ENCODE data around the gene RIMKLB.

Gene RIMKLB

DNA sequence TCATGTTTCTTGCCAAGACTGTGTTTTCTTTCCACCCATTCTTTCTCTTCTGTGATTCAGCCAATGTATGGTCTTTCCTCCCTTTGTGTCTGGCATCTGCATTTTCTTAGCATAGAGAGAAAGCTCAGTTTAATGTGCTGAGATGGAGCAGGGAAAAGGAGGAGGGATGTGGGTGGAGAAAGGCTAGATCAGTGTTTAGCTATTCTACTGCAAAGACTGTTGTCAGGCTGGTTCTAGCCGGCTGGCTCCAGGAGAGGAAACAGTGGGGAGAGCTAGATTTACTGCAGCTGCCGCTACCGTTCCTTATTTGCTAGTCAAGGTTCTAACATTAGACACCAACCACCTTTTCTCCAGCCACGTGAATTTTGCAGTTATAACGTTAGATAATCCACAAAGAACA lies 5.2 kb upstream of the RIMKLB start:
- Histone ChIP-seq H3K9me3 (ENCODE audit: control insufficient read depth in 2 of 2, low read length in 2 of 2) (no peaks in the 10 kb centered on the region), H3K4me3 (ENCODE audit: low read length in 2 of 2) (peak overlapping the region in 1 of 2 donors; percentile 8), H3K27ac (ENCODE audit: low read length) (peak overlapping the region; percentile 83), H3K36me3 (ENCODE audit: control insufficient read depth in 2 of 2, insufficient read depth in 2 of 2, low read length in 2 of 2) (no peaks in the 10 kb centered on the region), H3K4me1 (ENCODE audit: control insufficient read depth, insufficient read depth, low read length) (peaks cover 14% of the 10 kb centered on the region), H3K9ac (ENCODE audit: low read length in 2 of 2) (peak overlapping the region; percentile 41 to 68), H3K27me3 (ENCODE audit: control insufficient read depth in 1 of 2, insufficient read depth in 2 of 2, low read length in 2 of 2) (no peaks in the 10 kb centered on the region)

DNA sequence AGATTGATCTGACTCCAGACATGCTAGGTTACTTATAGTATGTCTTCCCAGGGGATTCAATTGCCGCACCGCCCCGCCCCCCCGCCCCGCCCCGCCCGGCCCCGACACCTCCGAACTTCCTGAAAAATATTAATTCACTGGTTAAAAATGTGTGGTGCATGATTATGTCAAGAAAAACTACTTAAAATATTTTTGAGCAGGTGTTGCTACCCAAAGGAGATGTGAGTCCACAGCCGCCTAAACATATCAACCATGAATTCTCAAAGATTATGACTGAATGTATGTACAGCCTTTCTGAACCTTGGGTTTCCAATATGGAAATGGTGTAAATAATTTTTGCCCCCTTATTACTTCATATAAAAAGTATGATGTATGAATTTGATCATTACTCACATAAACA lies 2.7 kb upstream of the RIMKLB start:
- H3K27ac ChIP-seq (ENCODE audit: low read length) = no peak overlapping the region
- no peaks in the 10 kb centered on the region for H3K36me3 ChIP-seq (ENCODE audit: control insufficient read depth in 2 of 2, insufficient read depth in 2 of 2, low read length in 2 of 2)
- H3K9me3 ChIP-seq (ENCODE audit: control insufficient read depth in 2 of 2, low read length in 2 of 2) = no peaks in the 10 kb centered on the region
- no peak overlapping the region for H3K9ac ChIP-seq (ENCODE audit: low read length in 2 of 2)
- no peak overlapping the region for H3K4me3 ChIP-seq (ENCODE audit: low read length in 2 of 2)
- peaks cover 10% of the 10 kb centered on the region for H3K4me1 ChIP-seq (ENCODE audit: control insufficient read depth, insufficient read depth, low read length)
- H3K27me3 ChIP-seq (ENCODE audit: control insufficient read depth in 1 of 2, insufficient read depth in 2 of 2, low read length in 2 of 2) = no peaks in the 10 kb centered on the region

DNA sequence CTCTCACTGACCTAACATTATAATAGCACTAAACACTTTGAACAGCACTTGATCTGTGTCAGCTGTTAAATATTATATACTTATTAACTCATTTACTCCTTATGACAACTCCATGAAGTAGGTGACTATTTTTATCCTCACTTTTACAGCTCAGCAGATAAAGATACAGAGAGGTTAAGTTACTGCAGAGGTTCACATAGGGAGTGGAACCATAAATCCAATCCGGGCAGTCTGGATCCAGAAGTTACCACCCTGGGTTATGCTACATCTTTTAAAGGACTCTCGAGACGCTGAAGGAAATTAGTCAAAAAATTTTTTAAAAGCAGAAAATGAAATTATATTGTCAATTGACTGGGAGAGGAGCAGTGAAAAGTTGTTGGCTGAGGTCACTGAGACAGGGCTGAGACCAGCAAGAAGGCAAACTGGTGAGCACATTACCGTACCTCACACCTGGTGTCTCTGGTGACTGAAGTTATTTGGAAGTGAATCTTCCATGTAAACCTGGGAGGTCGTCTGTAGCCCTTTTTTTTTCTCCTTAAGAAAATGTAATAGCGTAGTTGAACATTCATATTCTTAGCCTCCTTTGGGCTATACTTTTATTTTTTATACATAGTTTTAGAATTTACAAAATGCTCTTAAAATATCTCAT lies 1.2 kb upstream of the RIMKLB start:
- Histone ChIP-seq H3K27ac (ENCODE audit: low read length) (peak overlapping the region; percentile 93), H3K4me3 (ENCODE audit: low read length in 2 of 2) (peak overlapping the region; percentile 81 to 86), H3K9me3 (ENCODE audit: control insufficient read depth in 2 of 2, low read length in 2 of 2) (no peaks in the 10 kb centered on the region), H3K4me1 (ENCODE audit: control insufficient read depth, insufficient read depth, low read length) (peaks cover 13% of the 10 kb centered on the region), H3K9ac (ENCODE audit: low read length in 2 of 2) (peak overlapping the region; percentile 88 to 90), H3K36me3 (ENCODE audit: control insufficient read depth in 2 of 2, insufficient read depth in 2 of 2, low read length in 2 of 2) (no peaks in the 10 kb centered on the region), H3K27me3 (ENCODE audit: control insufficient read depth in 1 of 2, insufficient read depth in 2 of 2, low read length in 2 of 2) (no peaks in the 10 kb centered on the region)

DNA sequence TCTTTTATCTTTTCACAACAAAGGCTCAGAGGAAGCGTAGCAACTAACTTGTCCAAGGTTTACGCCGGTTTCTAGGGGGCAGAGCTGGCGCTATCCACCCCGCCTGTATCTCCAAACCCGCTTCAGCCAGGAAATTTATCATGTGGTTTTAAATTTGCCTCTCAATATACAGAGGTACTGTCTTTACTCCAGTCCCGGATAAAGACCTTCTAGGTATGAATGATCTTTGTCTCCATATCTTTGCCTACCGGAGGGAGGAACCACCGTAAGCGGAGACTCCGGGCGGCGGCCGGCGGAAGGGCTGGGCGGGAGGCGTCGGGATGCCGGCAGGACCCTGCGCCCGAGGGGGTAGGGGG lies 693 bp upstream of the RIMKLB start:
- no peaks in the 10 kb centered on the region for H3K9me3 ChIP-seq (ENCODE audit: control insufficient read depth in 2 of 2, low read length in 2 of 2)
- H3K9ac ChIP-seq (ENCODE audit: low read length in 2 of 2) = peak overlapping the region; percentile 88 to 90
- no peaks in the 10 kb centered on the region for H3K27me3 ChIP-seq (ENCODE audit: control insufficient read depth in 1 of 2, insufficient read depth in 2 of 2, low read length in 2 of 2)
- peak overlapping the region; percentile 81 to 86 for H3K4me3 ChIP-seq (ENCODE audit: low read length in 2 of 2)
- peaks cover 13% of the 10 kb centered on the region for H3K4me1 ChIP-seq (ENCODE audit: control insufficient read depth, insufficient read depth, low read length)
- H3K27ac ChIP-seq (ENCODE audit: low read length) = peak overlapping the region; percentile 93
- H3K36me3 ChIP-seq (ENCODE audit: control insufficient read depth in 2 of 2, insufficient read depth in 2 of 2, low read length in 2 of 2) = no peaks in the 10 kb centered on the region

DNA sequence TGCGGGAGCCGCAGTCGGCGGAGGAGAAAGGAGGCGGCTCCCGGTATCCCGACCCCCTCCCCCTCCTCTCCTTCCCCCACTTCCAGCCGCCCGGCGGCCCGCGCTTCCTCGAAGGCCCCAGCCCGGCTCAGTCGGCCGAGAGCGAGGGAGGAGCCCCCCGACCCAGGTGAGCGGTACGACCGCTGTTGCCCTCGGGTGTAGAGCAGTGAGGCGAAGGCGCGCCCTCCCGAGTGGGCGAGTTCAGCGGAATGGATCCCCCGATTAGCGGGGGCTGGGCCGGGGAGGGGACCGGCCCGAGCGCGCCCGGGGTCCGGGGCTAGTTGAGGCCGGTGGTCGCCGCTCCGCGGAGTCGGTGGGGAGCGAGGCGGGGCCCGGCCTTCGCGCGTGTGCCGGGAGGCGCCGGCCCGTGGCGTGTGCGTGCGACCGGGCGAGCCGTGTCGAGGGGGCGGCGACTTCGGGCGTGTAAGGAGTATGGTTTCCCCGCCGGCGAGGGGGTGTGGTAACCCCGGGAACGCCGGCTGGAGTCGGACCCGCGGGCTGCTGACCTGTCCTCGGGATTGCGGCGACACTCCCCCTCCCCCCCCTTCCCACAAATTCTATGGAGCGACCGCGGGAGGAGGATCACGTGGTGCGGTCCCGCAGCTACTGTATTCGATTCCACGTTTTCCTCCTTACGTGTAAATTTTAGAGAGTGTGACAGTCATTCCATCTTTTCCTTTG lies 501 bp downstream of the RIMKLB start:
- Histone ChIP-seq H3K36me3 (ENCODE audit: control insufficient read depth in 2 of 2, insufficient read depth in 2 of 2, low read length in 2 of 2) (no peaks in the 10 kb centered on the region), H3K27ac (ENCODE audit: low read length) (peak overlapping the region; percentile 88), H3K9me3 (ENCODE audit: control insufficient read depth in 2 of 2, low read length in 2 of 2) (no peaks in the 10 kb centered on the region), H3K9ac (ENCODE audit: low read length in 2 of 2) (peak overlapping the region; percentile 80 to 92), H3K4me3 (ENCODE audit: low read length in 2 of 2) (peak overlapping the region; percentile 78 to 86), H3K4me1 (ENCODE audit: control insufficient read depth, insufficient read depth, low read length) (peaks cover 9% of the 10 kb centered on the region), H3K27me3 (ENCODE audit: control insufficient read depth in 1 of 2, insufficient read depth in 2 of 2, low read length in 2 of 2) (no peaks in the 10 kb centered on the region)

DNA sequence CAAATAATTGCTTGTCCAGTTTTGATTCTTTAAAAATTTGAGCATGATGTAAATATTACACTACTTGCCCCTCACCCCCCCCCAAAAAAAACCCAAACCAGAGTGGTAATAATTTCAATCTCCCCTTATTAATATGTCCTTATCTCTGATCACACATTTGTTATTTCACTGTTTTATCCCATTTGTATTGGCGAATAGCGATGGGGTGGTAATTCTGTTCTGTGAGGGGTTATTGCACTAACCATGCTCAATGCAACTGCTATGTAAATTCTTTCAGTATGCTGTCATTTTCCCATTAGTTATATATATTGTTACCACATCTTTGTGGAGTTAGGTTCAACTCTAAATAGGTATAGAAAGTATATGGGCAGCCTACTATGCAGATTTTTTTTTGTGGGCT lies 1.1 kb downstream of the RIMKLB start:
- Histone ChIP-seq H3K4me3 (ENCODE audit: low read length in 2 of 2) (peak overlapping the region; percentile 78 to 86), H3K27ac (ENCODE audit: low read length) (peak overlapping the region; percentile 88), H3K9ac (ENCODE audit: low read length in 2 of 2) (peak overlapping the region; percentile 80 to 92), H3K4me1 (ENCODE audit: control insufficient read depth, insufficient read depth, low read length) (peaks cover 9% of the 10 kb centered on the region), H3K9me3 (ENCODE audit: control insufficient read depth in 2 of 2, low read length in 2 of 2) (no peaks in the 10 kb centered on the region), H3K36me3 (ENCODE audit: control insufficient read depth in 2 of 2, insufficient read depth in 2 of 2, low read length in 2 of 2) (no peaks in the 10 kb centered on the region), H3K27me3 (ENCODE audit: control insufficient read depth in 1 of 2, insufficient read depth in 2 of 2, low read length in 2 of 2) (no peaks in the 10 kb centered on the region)

DNA sequence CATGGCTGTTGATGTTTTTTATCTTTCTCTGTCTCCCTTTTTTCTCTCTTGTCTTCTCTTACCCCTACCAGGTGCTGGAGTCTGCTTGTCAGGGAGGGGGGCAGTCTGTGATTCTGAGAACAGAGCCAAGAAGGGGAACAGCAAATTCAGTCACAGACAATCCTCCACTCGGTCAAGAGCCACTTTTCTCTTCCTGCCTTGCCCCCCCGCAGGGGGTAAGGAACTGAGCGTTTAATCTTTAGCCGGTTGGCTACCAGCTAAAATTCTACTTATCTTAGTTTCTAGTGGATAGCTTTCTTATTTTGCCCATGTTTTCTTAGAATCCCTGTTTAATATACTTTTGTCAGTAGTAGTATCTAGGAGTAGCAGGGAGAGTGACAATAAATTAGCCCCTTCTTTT lies 1.9 kb downstream of the RIMKLB start:
- Histone ChIP-seq H3K9me3 (ENCODE audit: control insufficient read depth in 2 of 2, low read length in 2 of 2) (no peaks in the 10 kb centered on the region), H3K27ac (ENCODE audit: low read length) (no peak overlapping the region), H3K4me1 (ENCODE audit: control insufficient read depth, insufficient read depth, low read length) (peaks cover 9% of the 10 kb centered on the region), H3K9ac (ENCODE audit: low read length in 2 of 2) (peak overlapping the region in 1 of 2 donors; percentile 12), H3K4me3 (ENCODE audit: low read length in 2 of 2) (no peak overlapping the region), H3K36me3 (ENCODE audit: control insufficient read depth in 2 of 2, insufficient read depth in 2 of 2, low read length in 2 of 2) (no peaks in the 10 kb centered on the region), H3K27me3 (ENCODE audit: control insufficient read depth in 1 of 2, insufficient read depth in 2 of 2, low read length in 2 of 2) (no peaks in the 10 kb centered on the region)

DNA sequence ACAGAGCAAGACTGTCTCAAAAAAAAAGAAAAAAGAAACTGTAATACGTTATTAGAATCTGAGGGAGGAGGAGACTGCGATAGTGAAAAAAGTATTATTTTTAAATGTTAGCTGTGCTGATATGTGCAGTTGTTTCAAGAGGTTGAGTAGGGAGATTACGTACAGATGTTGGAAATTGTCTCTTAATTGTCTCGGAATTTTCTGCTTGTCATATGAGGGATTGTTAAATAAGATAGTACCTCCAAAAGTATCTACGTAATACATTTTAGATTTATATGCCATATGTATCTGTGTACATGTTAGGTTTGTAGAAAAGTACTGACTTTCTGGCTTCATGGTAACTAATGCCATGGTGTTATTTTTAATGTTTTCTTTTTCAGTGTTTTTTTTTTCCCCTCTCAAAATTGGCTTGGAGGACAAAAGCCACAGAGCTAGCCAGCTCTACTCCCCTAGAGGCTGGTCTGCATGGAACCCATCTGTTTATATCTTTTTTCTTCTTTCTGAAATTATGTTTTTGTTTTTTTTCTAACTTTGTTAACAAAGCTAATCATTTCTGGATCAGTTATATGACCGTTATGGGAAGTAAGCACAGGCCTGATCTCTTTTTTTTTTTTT lies 3.4 kb downstream of the RIMKLB start:
- H3K4me1 ChIP-seq (ENCODE audit: control insufficient read depth, insufficient read depth, low read length) = peaks cover 9% of the 10 kb centered on the region
- no peak overlapping the region for H3K9ac ChIP-seq (ENCODE audit: low read length in 2 of 2)
- H3K27me3 ChIP-seq (ENCODE audit: control insufficient read depth in 1 of 2, insufficient read depth in 2 of 2, low read length in 2 of 2) = no peaks in the 10 kb centered on the region
- no peaks in the 10 kb centered on the region for H3K9me3 ChIP-seq (ENCODE audit: control insufficient read depth in 2 of 2, low read length in 2 of 2)
- no peaks in the 10 kb centered on the region for H3K36me3 ChIP-seq (ENCODE audit: control insufficient read depth in 2 of 2, insufficient read depth in 2 of 2, low read length in 2 of 2)
- H3K4me3 ChIP-seq (ENCODE audit: low read length in 2 of 2) = no peak overlapping the region
- no peak overlapping the region for H3K27ac ChIP-seq (ENCODE audit: low read length)

DNA sequence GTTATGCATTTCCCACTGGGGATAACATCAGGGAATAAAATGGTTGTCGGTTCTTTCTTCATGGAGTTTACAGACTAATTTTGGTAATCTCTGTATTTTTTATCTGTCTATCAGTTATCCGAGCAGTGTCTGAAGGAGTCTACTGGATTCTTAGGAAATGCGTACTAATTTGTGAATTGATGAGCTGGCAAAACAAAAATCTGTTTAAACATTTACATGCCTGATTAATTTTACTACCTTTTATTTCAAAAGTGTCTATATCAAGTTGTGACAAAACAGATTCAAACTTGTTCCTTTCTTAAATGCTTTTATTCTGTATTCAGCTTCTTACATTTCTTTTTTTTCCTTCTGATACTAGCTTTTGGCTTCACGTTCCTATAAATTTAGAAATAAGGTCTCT lies 4.4 kb downstream of the RIMKLB start:
- H3K9me3 ChIP-seq (ENCODE audit: control insufficient read depth in 2 of 2, low read length in 2 of 2) = no peaks in the 10 kb centered on the region
- no peak overlapping the region for H3K4me3 ChIP-seq (ENCODE audit: low read length in 2 of 2)
- H3K36me3 ChIP-seq (ENCODE audit: control insufficient read depth in 2 of 2, insufficient read depth in 2 of 2, low read length in 2 of 2) = no peaks in the 10 kb centered on the region
- no peak overlapping the region for H3K9ac ChIP-seq (ENCODE audit: low read length in 2 of 2)
- peaks cover 9% of the 10 kb centered on the region for H3K4me1 ChIP-seq (ENCODE audit: control insufficient read depth, insufficient read depth, low read length)
- H3K27ac ChIP-seq (ENCODE audit: low read length) = no peak overlapping the region
- H3K27me3 ChIP-seq (ENCODE audit: control insufficient read depth in 1 of 2, insufficient read depth in 2 of 2, low read length in 2 of 2) = no peaks in the 10 kb centered on the region

DNA sequence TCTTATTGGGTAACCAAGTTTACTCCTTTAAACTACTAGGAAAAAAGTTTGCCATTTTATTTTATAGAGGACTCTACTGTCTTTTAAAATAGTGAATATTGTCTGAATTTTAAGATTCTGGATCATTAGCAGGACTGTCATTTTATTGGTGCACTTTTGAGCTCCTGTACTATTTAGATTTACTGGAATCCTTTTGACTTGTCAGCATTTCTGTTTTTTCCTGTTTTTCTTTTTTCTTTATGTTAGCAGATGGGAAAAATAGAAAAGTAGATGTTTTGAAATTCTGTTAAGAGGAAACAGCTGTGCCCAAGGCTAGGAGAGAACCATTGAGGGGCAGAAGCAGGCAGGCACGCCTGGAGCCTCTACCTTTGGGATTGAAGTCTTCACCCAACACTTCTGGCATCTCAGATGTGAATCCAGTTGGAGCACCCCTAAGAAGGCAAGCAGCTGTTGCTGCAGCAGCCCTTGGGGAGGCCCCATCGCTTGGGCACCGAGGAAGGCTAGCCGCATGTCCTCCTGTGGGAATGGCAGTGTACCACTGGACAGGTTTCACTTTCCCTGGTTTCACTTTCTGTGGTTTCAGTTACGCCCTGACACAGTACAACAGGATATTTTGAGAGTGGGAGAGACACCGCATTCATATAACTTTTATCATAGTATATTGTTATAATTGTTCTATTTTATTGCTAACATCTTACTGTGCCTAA lies 11.5 kb downstream of the RIMKLB start:
- no peaks in the 10 kb centered on the region for H3K27me3 ChIP-seq (ENCODE audit: control insufficient read depth in 1 of 2, insufficient read depth in 2 of 2, low read length in 2 of 2)
- no peaks in the 10 kb centered on the region for H3K9me3 ChIP-seq (ENCODE audit: control insufficient read depth in 2 of 2, low read length in 2 of 2)
- H3K4me1 ChIP-seq (ENCODE audit: control insufficient read depth, insufficient read depth, low read length) = peaks cover 5% of the 10 kb centered on the region
- H3K36me3 ChIP-seq (ENCODE audit: control insufficient read depth in 2 of 2, insufficient read depth in 2 of 2, low read length in 2 of 2) = no peaks in the 10 kb centered on the region
- H3K9ac ChIP-seq (ENCODE audit: low read length in 2 of 2) = no peak overlapping the region
- H3K27ac ChIP-seq (ENCODE audit: low read length) = no peak overlapping the region
- H3K4me3 ChIP-seq (ENCODE audit: low read length in 2 of 2) = peak overlapping the region in 1 of 2 donors; percentile 50

All from stomach smooth muscle (tissue), 2 donors.